CD4-positive, alpha-beta T cell treated with Interleukin-17A for 4 hours (primary cell): ENCODE data around the gene GALP.
"Not testable (repeated sequence)": the region's sequence is repeated elsewhere in the genome, so short reads cannot be mapped to it uniquely, and the experiment has no call there.

Experiments
- DNase-seq: peaks from one replicate; pipeline ENCODE4 v3.0.0-alpha.2; 2020; ENCODE audit warnings: mixed read lengths

GALP gene

DNA sequence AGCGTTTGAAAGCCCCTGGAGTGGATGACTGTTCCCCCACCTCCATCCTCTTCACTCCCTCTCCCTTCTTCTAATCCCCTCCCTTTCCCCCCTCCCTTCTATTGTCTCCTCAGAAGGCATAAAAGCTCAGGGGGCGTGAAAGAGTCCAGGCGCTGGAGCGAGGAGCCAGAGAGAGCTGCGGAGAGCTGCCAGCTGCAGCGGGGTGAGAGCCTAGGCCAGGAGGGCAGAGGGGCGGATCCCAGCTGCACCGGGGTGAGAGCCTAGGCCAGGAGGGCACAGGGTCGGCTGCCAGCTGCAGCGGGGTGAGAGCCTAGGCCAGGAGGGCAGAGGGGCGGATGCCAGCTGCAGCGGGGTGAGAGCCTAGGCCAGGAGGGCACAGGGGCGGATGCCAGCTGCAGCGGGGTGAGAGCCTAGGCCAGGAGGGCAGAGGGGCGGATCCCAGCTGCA lies at the start of gene GALP:
Gene GALP (plus strand): TSS at position 148 of the 447 bp plus-strand sequence. CDS start 1,101 bp downstream, outside the sequence.
- not testable (repeated sequence) for DNase-seq

DNA sequence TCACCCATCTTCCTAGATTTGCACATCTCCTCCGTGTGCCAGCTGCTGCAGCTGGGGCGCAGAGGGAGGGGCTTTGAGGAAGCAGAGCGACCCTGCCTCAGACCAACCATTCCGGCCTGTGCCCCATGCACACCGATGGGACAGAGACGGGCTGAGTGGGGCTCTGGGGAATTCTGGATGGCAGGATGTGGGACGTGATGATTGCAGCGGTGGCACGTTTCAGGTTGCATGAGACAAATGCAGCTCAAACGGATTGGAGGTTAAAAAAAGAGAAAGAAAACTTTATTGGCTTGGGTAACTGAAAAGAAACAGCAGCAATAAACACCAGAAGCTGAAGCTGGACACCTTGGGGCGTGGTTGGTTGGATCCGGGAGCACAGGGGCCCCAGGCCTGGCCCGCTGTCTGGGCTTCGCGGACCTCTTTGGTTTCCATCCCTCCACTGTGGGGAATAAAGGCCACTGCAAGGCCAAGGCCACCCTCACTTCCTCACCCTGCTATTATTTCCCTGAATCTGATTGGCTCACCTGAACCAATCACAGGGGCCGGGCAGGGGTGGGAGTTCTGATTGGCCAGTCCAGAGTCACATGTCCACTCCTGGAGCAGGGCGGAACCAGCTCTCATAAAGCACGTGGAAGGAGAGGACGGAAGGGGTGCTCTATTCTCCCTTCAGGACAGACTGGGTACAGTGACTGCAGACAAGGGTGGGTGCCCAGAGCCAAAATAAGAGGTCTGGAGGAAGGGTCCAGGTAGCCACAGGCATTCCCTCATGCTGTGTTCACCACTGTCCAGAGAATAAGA lies 48.6 kb upstream of the GALP start:
- DNase-seq, result no peak

DNA sequence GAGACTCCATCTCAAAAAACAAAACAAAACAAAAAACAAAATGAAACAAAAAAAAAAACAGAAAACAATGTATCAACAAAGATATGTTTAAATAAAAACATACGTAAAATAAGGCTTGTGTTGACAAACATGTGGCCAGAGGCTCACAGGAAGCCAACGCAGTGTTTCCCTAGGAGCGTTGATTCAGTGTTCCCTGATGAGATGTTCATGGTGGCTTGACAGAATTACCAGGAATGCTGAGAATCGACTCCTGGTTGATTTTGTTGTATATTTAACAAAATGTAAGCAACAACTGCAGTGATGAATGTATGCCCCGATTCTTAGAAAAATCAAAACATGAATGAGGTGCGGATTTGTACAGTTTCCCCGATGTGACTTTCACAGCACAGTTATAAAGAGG lies 45.8 kb upstream of the GALP start:
- DNase-seq, result no peak

DNA sequence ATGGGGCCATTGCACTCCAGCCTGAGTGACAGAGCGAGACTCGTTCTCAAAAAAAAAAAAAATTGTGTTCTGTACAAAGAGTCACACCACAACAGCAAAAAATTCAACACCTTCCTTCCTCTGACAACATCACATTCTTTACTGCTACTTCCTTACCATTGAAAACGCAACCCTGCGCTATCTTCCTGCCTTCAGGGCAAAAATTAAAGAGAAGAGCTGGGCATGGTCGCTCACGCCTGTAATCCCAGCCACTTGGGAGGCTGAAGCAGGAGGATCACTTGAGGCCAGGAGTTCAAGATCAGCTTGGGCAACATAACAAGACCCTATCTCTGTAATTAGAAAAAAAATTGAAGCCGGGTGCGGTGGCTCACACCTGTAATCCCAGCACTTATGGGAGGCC lies 44.2 kb upstream of the GALP start:
- no peak for DNase-seq

DNA sequence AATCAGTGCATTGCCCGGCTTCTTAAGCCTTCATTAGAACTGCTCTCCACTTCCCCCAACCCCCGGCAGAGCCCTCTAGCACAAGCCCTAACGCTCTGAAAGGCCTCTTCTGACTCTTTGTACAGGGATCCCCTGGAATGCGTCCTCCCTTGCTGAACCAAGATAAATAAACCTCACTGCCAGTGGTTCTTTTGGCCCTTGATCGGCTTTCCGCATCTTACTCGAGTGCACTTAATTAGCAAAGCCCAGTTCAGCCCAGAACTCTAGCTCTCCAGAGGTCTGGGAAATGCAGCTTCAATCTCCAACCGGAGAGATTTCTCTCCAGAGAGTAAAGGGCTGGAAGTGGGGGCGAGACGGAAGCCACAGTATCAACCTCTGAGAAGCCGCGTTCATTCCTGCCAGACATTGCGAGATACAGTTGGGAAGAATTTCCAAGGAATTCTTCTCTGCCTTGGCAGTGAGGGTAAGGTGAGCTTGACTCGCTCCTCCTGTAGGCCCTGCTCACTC lies 43.4 kb upstream of the GALP start:
- DNase-seq, result no peak

DNA sequence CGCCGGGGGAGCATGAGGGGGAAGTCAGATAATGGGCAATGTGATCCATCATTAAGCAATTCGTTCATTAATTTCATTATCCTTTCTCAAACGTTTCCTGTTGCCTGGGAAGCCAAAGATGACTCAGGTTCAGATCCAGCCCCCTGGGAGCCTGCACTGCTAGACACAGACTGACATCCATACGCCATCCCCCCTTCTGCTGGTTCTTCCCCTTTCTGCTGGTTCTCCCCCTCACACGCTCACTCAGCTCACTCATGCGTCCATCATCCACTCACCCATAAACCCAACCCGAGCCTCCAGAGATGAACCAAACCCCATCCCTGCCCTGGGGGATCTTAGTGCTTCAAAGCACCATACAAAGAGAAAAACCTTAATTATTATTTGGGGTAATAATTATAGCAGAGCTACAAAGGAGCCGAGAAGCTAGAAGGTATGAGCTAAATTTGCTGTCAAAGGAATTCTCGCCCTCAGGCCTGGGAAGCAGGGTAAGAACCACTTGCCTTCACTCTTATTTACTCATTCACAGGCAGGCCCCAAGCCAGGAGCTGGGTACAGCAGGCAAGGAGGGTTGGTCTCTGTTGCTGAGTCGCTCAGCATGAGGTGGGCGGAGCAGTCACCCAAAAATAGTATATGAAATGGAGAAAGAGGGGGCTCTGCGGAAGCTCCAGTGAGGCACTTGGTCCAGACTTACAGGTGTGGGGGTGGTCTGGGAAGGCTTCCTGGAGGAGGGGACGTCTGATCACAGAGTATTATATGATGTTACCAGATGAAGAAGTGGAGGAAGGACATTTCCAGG lies 41.8 kb upstream of the GALP start:
- DNase-seq, result no peak

DNA sequence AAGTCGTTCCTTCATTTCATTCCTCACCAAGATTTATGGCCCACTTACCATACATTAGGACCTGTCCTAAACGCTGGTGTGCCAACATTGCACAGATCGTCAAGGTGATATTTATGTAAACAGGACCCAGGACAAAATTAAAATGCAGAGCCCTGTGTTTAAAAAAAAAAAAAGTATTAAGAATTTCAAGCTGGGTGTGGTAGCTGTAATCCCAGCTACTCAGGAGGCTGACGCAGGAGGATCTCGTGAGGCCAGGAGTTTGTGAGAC lies 41.2 kb upstream of the GALP start:
- no peak for DNase-seq

DNA sequence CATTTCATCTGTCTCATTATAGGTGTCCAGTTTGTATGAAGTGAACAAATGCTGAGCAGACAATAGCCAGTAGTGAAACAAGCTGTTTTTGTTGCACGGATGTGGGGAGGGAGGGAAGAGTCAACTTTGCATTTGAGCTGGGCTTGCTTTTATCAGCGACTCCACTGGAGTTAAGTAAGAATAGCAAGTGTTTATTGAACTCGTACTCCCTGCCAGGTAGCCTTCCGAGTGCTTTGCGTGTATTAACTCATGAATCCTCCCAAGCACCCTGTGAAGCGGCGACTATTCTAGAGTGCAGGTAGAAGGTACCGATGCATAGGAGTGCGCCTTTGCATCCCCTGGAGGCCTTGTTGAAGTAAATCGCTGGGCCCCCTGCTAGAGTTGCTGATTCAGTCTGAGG lies 39.4 kb upstream of the GALP start:
- DNase-seq, result no peak

DNA sequence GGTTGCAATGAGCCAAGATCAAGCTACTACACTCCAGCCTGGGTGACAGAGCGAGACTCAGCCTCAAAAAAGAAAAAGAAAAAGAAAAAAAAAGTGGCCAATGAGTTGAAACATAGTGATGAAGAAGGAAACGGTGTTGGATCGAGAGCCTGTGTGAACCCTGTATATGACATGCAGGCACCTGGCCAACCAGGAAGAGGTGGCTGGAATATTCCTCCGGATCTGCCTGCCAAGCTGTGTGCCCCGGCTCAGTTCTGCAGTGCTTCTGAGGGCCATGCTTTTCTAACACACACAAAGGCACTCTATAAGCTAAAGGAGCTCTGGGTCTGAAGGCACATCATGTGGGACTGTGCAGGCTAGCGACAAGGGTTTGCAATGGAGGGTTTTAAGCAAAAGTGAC lies 38.4 kb upstream of the GALP start:
- DNase-seq, result no peak

DNA sequence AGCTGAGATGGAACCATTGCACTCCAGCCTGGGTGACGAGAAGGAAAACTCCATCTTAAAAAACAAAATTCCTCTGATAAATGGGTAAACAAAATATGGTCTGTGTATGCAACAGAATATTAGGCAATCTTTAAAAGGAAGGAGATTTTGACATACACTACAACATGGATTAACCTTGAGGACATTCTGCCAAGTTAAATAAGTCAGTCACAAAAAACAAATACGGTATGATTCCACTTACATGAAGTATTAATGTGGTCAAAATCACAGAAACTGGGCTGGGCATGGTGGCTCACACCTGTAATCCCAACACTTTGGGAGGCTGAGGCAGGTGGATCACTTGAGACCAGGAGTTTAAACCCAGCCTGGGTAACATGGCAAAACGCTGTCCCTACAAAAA lies 37.7 kb upstream of the GALP start:
- no peak for DNase-seq

DNA sequence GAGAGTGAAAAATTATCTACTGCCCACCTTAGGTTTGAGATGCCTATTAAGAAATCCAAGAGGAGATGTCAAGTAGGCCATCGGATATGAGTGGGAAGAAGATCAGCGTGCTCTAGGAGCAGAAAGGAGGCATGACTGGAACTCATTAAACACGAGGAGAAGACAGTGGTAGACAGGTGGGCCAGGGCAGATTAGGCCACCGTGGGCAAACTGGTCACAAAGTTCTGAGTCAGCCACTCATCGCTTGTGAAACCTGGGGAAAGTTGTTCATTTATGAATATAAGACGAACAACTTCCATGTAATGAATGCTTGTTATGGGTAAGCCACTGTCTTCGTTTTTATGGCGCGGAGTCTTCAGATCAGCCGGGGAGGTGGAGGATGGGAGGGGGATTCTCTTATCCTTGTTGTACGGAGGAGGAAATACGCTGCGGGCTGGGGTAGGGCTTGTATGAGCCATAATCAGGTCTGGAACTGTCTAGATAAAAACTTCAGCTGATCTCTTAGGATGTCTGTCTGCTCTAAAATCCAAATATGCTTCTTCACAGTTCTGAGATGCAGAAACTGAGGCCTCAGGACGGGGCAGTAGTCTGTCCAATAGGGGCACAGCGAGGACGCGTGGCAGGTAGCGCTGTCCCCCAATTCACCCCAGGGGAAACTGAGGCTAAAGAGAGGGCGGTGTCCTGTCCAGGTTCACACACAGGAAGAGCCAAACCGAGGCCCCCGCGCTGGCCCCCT lies 35.8 kb upstream of the GALP start:
- peak; percentile 14 for DNase-seq

DNA sequence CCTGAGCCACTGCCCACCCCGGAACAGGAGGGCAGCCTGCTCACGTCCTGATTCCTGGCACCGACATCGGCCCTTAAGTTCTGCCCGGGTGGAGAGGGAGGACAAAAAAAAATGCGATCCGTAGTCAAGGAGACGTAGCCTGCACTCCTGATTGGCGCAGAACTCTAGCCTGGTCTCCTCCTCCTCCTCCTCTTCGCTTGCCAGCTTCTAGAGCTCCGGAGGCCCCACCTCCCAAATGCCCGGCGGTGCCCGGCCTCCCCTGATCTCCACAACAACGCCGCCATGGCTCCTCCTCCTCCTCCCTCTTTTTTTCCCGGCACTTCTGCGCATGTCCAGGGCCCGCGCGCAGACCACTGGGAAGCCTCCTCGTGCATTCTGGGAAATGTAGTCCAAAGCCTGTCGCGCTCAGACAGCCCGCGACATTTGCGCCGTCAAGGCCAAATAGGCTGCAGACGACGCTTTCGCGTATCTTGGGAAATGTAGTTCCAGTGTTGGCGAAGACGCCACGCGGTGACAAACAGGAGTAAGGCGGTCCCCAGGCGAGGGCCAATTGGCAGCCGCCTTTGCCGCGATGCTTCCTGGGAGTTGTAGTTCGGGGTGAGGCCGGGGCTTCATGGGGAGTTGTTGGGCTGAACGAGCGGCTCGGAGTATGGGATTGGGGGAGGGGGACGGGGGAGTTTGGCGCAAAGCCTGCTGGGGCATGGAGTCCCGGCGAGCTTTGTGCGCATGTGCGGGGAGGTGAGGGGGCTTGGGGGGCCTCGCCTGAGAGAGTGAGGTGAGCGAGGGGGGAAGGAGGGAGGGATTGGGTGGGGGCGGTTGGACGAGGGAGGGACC lies 35.0 kb upstream of the GALP start, which contains the start of gene ZNF444:
Gene ZNF444 (plus strand): TSS at position 705 of the 834 bp plus-strand sequence. CDS start 5,625 bp downstream, outside the sequence.
- peak; percentile 99 for DNase-seq

DNA sequence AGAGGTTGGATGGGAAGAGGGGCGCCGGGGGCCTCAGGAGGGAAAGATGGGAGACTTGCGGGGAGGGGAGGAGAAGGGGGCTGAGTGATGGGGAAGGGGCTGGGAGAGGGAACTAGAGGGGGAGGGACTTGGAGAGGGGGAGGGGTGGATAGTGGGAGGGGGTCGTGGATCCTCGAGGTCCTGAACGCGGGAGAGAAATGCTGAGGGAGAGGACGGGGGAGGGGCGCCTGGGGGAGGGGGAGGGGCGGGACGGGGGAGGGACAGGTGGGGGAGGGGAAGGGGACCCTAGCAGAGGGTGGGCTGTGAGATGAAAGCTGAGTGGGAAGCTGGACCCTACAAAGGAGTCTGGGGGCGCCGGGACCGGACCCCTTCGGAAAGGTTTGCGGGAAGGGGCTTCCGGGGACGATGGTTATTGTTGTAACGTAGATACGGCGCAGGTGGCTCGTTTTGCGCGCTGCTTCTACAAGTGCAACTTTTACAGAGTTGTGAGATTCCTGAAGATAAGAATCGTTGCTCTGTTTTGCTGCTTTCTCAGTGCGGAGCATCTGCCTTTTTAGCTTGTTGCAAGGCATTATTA lies 34.3 kb upstream of the GALP start:
- DNase-seq, result peak; percentile 48

DNA sequence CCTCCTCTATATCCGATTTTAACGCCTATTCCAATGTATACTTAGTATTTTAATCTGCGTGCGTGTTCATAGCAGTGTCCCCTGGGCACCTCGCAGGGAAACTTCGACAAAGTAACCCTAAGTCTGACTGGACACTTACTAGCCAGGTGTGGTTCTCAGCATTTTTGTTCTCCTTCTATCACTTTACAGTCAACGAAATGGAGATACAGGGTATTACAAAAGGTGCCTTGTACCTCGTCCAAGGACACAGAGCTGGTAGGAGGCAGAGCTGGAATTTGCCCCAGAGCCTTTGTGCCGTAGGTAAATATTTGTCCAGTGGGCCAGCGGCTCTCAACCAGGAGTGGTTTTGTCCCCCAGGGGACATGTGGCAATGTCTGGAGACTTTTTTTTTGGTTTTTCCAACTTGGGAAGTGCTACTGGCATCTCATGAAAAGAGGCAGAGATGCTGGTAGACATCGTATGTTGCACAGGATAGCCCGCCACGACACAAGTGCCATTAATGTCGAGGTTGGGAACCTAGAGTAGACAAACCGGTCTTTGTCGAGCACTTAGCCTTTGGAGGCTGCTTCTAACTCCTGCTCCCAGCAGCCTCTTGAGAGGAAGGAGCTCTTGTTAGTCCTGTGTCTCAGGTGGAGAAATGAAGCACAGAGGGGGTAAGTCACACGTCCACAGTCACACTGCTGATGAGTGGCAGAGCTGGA lies 33.6 kb upstream of the GALP start:
- DNase-seq, result no peak

DNA sequence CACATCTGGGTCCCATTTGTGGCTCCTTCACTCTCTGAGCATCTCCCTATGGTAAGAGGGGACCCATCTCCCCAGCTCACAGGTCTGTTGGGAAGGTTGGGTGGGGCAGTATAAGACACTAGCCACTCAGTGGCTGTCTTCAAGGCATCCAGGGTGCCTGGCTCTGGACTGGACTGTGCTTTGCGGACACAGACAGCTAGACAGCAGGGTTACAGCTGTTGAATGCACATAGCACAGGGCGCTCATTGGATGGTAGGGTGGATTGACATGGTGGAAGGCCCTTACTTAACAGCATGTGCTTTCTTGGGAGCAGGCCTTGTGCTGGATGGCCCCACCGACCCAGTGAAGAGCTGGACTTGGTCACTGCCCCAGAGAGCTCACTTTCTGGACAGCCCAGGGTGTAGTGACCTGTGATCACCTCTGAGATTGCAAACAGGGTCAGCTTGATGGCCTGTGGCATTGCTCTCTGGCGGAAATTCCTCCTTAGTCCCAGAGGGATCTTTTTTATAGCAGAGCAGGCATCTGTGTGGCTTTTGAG lies 32.8 kb upstream of the GALP start:
- DNase-seq, result no peak

DNA sequence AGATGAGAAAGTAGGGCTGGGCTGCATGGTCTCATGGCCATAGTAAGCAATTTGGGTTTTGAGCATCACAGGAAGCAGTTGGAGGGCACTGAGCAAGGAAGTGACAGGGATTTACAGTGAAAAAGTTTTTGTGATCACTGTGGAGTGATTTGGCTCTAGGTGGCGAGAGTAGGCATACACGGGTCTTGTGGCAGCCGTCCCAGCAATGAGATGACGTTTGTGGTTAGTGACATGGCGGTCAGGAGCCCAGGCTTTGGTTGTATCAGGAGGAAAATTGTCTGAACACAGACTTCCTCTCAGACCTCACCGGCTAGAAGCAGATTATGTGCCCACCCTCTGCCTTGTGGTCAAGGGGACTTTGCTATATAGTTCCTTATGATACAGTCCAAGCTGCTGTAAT lies 31.4 kb upstream of the GALP start:
- DNase-seq, result no peak

DNA sequence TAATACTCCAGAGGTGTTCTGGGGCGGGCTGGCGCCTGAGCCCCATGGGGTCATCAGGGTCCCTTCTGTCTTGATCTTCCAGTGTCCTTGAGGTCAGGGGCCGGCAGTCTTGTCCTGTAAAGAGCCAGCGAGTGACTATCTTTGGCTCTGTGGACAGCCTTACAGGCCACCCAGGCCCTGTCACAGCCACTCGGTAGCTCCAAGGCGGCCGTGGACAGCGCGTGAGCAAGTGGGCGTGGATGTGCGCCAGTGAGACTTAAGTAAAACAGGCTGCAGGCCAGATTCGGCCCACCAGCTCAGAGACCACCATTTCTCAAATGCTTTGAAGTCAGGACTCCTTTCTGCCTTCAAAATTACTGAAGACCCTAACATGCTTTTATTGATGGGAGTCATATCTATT lies 31.0 kb upstream of the GALP start:
- DNase-seq, result no peak

DNA sequence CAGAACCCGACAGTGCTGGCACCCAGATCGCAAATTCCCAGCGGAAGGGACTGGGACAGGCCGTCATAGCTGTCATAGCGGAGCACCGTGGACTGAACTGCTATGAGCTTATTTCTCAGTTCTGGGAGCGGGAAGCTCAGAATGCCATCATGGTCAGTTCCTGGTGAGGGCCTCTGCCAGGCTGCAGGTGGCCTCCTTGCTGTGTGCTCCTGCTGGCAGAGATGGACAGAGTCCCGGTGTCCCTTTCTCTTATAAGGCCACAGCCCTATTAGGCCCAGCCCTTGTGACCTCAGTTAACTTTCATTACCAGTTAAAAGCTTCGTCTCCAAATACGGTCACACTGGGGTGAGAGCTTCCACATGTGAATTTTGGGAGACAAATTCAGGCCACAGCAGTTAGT lies 30.1 kb upstream of the GALP start:
- no peak for DNase-seq

DNA sequence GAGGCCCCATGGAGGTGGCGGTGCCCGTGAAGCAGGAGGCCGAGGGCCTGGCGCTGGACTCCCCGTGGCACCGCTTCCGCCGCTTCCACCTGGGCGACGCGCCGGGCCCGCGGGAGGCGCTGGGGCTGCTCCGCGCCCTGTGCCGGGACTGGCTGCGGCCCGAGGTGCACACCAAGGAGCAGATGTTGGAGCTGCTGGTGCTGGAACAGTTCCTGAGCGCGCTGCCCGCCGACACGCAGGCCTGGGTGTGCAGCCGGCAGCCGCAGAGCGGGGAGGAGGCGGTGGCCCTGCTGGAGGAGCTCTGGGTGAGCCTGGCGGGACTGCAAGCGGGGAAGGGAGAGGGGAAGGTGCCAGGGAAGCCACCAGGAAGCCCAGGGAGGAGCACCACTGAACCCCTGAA lies 28.9 kb upstream of the GALP start:
- DNase-seq, result no peak

DNA sequence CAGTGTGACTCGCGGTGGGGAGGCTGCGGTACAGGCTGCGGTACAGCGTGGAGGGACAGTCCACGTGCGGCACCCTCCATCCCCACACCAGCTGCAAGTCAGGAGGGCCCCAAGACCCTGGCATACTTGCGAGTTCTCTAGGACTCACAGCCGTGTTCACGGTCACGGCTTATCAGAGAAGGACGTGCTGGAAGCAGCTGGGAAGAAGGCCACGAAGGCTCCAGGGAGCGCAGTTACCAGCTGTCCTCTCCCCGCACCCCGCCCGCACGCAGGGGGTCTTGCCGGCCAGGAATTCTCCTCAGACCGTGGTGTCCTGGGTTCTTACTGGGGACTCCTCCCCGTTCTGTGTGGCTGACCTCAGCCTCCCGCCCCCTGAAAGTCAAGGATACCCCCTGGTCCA lies 28.5 kb upstream of the GALP start:
- no peak for DNase-seq

DNA sequence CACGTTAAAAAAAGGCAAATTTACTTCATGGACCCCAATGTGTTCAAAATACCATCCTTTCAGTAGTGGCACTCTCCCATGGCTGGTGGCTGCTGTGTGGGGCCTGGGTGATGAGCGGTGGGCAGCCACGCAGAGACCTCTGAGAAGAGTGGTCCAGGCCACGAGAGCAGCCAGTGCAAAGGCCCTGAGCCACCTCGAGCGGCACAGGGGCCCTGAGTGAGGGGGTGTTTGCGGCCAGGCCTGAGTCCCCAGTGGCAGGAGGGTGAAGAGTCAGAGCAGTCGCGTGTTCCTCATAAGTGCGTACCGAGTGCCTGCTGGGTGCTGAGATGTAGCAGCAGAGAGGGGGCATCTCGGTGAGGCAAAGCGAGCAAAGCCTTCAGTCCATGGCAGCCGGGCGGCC lies 27.7 kb upstream of the GALP start:
- no peak for DNase-seq
